NCI-H1092 treated with DMSO at 0.1 percent for 48 hours (cell line): ENCODE data around the gene AGXT.

Source experiments
- DNase-seq: peaks from one replicate; lab custom pipeline; 2025; lab: John Stamatoyannopoulos, UW

The AGXT gene

GRCh38 chr2:240885566-240885965 lies 16.9 kb downstream of the AGXT start:
- DNase-seq = no peak

- no peak for DNase-seq
Measured at GRCh38 chr2:240886023-240886565, 17.5 kb downstream of the AGXT start.

GRCh38 chr2:240886678-240887609 lies 18.3 kb downstream of the AGXT start:
- DNase-seq = no peak

GRCh38 chr2:240887631-240888030 lies 19.0 kb downstream of the AGXT start:
- DNase-seq = no peak

- no peak for DNase-seq
Measured at GRCh38 chr2:240888130-240888889, 19.7 kb downstream of the AGXT start.

- no peak for DNase-seq
Measured at GRCh38 chr2:240888890-240889573, 20.4 kb downstream of the AGXT start.

GRCh38 chr2:240889601-240890560 lies 21.3 kb downstream of the AGXT start:
- no peak for DNase-seq

- DNase-seq = no peak
Measured at GRCh38 chr2:240890691-240891090, 22.1 kb downstream of the AGXT start.

- DNase-seq = no peak
Measured at GRCh38 chr2:240891492-240892340, 23.1 kb downstream of the AGXT start.

- no peak for DNase-seq
Measured at GRCh38 chr2:240892356-240892755, 23.7 kb downstream of the AGXT start.

GRCh38 chr2:240892925-240893324 lies 24.3 kb downstream of the AGXT start:
- no peak for DNase-seq

- DNase-seq = no peak
Measured at GRCh38 chr2:240893363-240893844, 24.8 kb downstream of the AGXT start.

GRCh38 chr2:240894006-240894405 lies 25.4 kb downstream of the AGXT start:
- no peak for DNase-seq

- DNase-seq = no peak
Measured at GRCh38 chr2:240894836-240895558, 26.4 kb downstream of the AGXT start.

GRCh38 chr2:240895656-240896388 lies 27.2 kb downstream of the AGXT start, which contains the start of gene MAB21L4:
Gene MAB21L4 (minus strand): TSS chr2:240896156. CDS start chr2:240895997, 159 bp downstream.
- no peak for DNase-seq

GRCh38 chr2:240896394-240896793 lies 27.8 kb downstream of the AGXT start:
- no peak for DNase-seq

- no peak for DNase-seq
Measured at GRCh38 chr2:240896871-240897692, 28.5 kb downstream of the AGXT start.
